Neural progenitor cell (in vitro differentiated cells): ENCODE data around the gene KNDC1. TPM values are rescaled to one million over a fixed set of nuclear protein-coding genes. Genes with fewer than 3 reads are reported as not detected.

Experiments
- DNase-seq: peaks from one replicate; pipeline ENCODE4 v3.0.0-alpha.2; 2016; ENCODE audit warnings: low spot score
- H2AFZ ChIP-seq: fragments of 200-600 bp; sonication (generic); replicated peaks from 2 replicates; pipeline ENCODE4 v1.6.1; 2016; ENCODE audit warnings: antibody characterized with exemption
- H3F3A ChIP-seq: fragments of 200-600 bp; sonication (generic); 2 replicates; pipeline ENCODE4 v1.6.1; 2016; ENCODE audit warnings: antibody characterized with exemption, low read depth
- H3K27ac ChIP-seq: fragments of 200-600 bp; sonication (generic); 2 replicates; pipeline ENCODE4 v1.5.1; 2016; ENCODE audit warnings: mild to moderate bottlenecking
- H3K27me3 ChIP-seq: fragments of 200-600 bp; sonication (generic); 2 replicates; pipeline ENCODE4 v1.6.1; 2016; ENCODE audit warnings: mild to moderate bottlenecking, moderate library complexity
- H3K36me3 ChIP-seq: fragments of 200-600 bp; sonication (generic); 2 replicates; pipeline ENCODE4 v1.5.1; 2016
- H3K4me1 ChIP-seq: fragments of 200-600 bp; sonication (generic); 2 replicates; pipeline ENCODE4 v1.6.1; 2016; ENCODE audit warnings: mixed run types
- H3K4me2 ChIP-seq: fragments of 200-600 bp; sonication (generic); 2 replicates; pipeline ENCODE4 v1.6.1; 2016
- H3K4me3 ChIP-seq: fragments of 200-600 bp; sonication (generic); 2 replicates; pipeline ENCODE4 v1.5.1; 2016
- H3K79me2 ChIP-seq: fragments of 200-600 bp; sonication (generic); 2 replicates; pipeline ENCODE4 v1.6.1; 2016; ENCODE audit warnings: low read depth
- H3K9ac ChIP-seq: fragments of 200-600 bp; sonication (generic); 2 replicates; pipeline ENCODE4 v1.6.1; 2016
- H3K9me3 ChIP-seq: fragments of 200-600 bp; sonication (generic); 2 replicates; pipeline ENCODE4 v1.5.1; 2016; ENCODE audit warnings: low read depth
- H4K20me1 ChIP-seq: fragments of 200-600 bp; sonication (generic); 2 replicates; pipeline ENCODE4 v1.6.1; 2016; ENCODE audit warnings: low read depth
- H3K27ac Mint-ChIP-seq: 3 replicates; pipeline ENCODE4 v1.8.0; 2021; ENCODE audit warnings: mixed read lengths
- H3K27me3 Mint-ChIP-seq: 2 replicates; pipeline ENCODE4 v1.8.0; 2022; ENCODE audit warnings: low read depth, mild to moderate bottlenecking, inconsistent platforms, moderate library complexity, mixed read lengths; ENCODE audit not compliant: insufficient read depth
- H3K36me3 Mint-ChIP-seq: 3 replicates; pipeline ENCODE4 v1.8.0; 2021; ENCODE audit warnings: mixed read lengths
- H3K4me1 Mint-ChIP-seq: 3 replicates; pipeline ENCODE4 v1.8.0; 2021; ENCODE audit warnings: mixed read lengths
- H3K4me3 Mint-ChIP-seq: 3 replicates; pipeline ENCODE4 v1.8.0; 2021; ENCODE audit warnings: mild to moderate bottlenecking, moderate library complexity, mixed read lengths
- H3K9me3 Mint-ChIP-seq: 3 replicates; pipeline ENCODE4 v1.8.0; 2020; ENCODE audit warnings: mixed read lengths
- CTCF ChIP-seq: fragments of 200-600 bp; sonication (generic); IDR thresholded peaks from 2 replicates; pipeline ENCODE4 v1.5.1; 2017; ENCODE audit warnings: antibody characterized with exemption, mild to moderate bottlenecking
- EZH2 ChIP-seq: fragments of 200-600 bp; sonication (generic); IDR thresholded peaks from 2 replicates; pipeline ENCODE4 v1.6.1; 2017; ENCODE audit warnings: antibody characterized with exemption, mild to moderate bottlenecking, moderate library complexity
- EZH2phosphoT487 ChIP-seq: fragments of 200-600 bp; sonication (generic); IDR thresholded peaks from 2 replicates; pipeline ENCODE4 v1.6.1; 2017; ENCODE audit warnings: antibody characterized with exemption
- total RNA-seq: library from RNA; depleted of rRNA; stranded (reverse); fragments of >200 nt; gene quantifications from 2 replicates; pipeline ENCODE4 v1.2.3, GENCODE V29; 2015; ENCODE audit warnings: low replicate concordance

Gene KNDC1
- total RNA-seq, 1 donor from 2014 or later, result 1.8 TPM

- H3K27ac Mint-ChIP-seq, result no peak overlapping the region
- Histone ChIP-seq H3K79me2 (no peaks in the 10 kb centered on the region), H2AFZ (no peak overlapping the region), H3K36me3 (no peaks in the 10 kb centered on the region), H3K4me2 (no peak overlapping the region), H3K27ac (no peak overlapping the region), H3F3A (no peaks in the 10 kb centered on the region), H4K20me1 (no peaks in the 10 kb centered on the region), H3K9ac (no peak overlapping the region), H3K4me1 (no peaks in the 10 kb centered on the region), H3K4me3 (no peak overlapping the region), H3K27me3 (no peaks in the 10 kb centered on the region), H3K9me3 (no peaks in the 10 kb centered on the region)
- peaks cover 16% of the 10 kb centered on the region for H3K27me3 Mint-ChIP-seq
- H3K4me1 Mint-ChIP-seq, result no peaks in the 10 kb centered on the region
- no peak for DNase-seq
- no peak overlapping the region for H3K4me3 Mint-ChIP-seq
- TF ChIP-seq CTCF (no peak), EZH2phosphoT487 (no peak)
- peaks cover 25% of the 10 kb centered on the region for H3K9me3 Mint-ChIP-seq
- peaks cover 5% of the 10 kb centered on the region for H3K36me3 Mint-ChIP-seq
Observed at GRCh38 chr10:133116455-133116854, 43.6 kb upstream of the KNDC1 start.

- no peaks in the 10 kb centered on the region for H3K36me3 ChIP-seq
- no peaks in the 10 kb centered on the region for H3K4me1 Mint-ChIP-seq
Observed at GRCh38 chr10:133117036-133117687, 42.9 kb upstream of the KNDC1 start.

GRCh38 chr10:133117688-133118071, 42.3 kb upstream of the KNDC1 start:
- TF ChIP-seq EZH2 (no peak), CTCF (no peak), EZH2phosphoT487 (no peak)
- H3K9me3 ChIP-seq, result no peaks in the 10 kb centered on the region
- no peaks in the 10 kb centered on the region for H3K79me2 ChIP-seq
- no peak overlapping the region for H3K4me2 ChIP-seq
- DNase-seq, result no peak
- no peak overlapping the region for H3K4me3 ChIP-seq
- Mint-ChIP-seq H3K36me3 (peaks cover 2% of the 10 kb centered on the region), H3K4me3 (no peak overlapping the region), H3K9me3 (peaks cover 14% of the 10 kb centered on the region), H3K4me1 (no peaks in the 10 kb centered on the region), H3K27me3 (peaks cover 11% of the 10 kb centered on the region), H3K27ac (no peak overlapping the region)
- no peak overlapping the region for H3K27ac ChIP-seq
- H2AFZ ChIP-seq, result no peak overlapping the region
- no peaks in the 10 kb centered on the region for H3K36me3 ChIP-seq
- H3F3A ChIP-seq, result no peaks in the 10 kb centered on the region
- H3K4me1 ChIP-seq, result no peaks in the 10 kb centered on the region
- no peak overlapping the region for H3K9ac ChIP-seq
- no peaks in the 10 kb centered on the region for H4K20me1 ChIP-seq
- H3K27me3 ChIP-seq, result no peaks in the 10 kb centered on the region

More at GRCh38 chr10:133117036-133117687, 42.9 kb upstream of the KNDC1 start:
- H3K79me2 ChIP-seq, result no peaks in the 10 kb centered on the region
- Mint-ChIP-seq H3K36me3 (peaks cover 5% of the 10 kb centered on the region), H3K9me3 (peaks cover 19% of the 10 kb centered on the region), H3K27me3 (peaks cover 11% of the 10 kb centered on the region), H3K27ac (no peak overlapping the region), H3K4me3 (no peak overlapping the region)
- H2AFZ ChIP-seq, result no peak overlapping the region
- DNase-seq, result no peak
- no peaks in the 10 kb centered on the region for H3K4me1 ChIP-seq
- H3K27ac ChIP-seq, result no peak overlapping the region
- no peak overlapping the region for H3K9ac ChIP-seq
- TF ChIP-seq EZH2phosphoT487, result no peak
- TF ChIP-seq CTCF, result no peak
- no peak for TF ChIP-seq EZH2
- H3K4me2 ChIP-seq, result no peak overlapping the region
- H3F3A ChIP-seq, result no peaks in the 10 kb centered on the region
- no peaks in the 10 kb centered on the region for H3K27me3 ChIP-seq
- H3K4me3 ChIP-seq, result no peak overlapping the region
- no peaks in the 10 kb centered on the region for H3K9me3 ChIP-seq
- H4K20me1 ChIP-seq, result no peaks in the 10 kb centered on the region
